ENCODE data around the gene HOXB5. TPM values are rescaled to one million over a fixed set of nuclear protein-coding genes. Genes with fewer than 3 reads are reported as not detected.

HOXB5 gene
- total and polyA plus RNA-seq, 11 donors: 0.04 to 1.0 (median 0.17) TPM; not detected in 6

- H3K4me3 ChIP-seq: peak overlapping the region in 5 of 12 donors; percentile 17 to 95 (median 69)
- peak overlapping the region; percentile 1 to 94 (median 88) for H3K27ac ChIP-seq
- no peaks in the 10 kb centered on the region for H3K9me3 ChIP-seq
- peaks cover 0 to 6% (median 0%) of the 10 kb centered on the region in 9 donors for H3K36me3 ChIP-seq
- H3K27me3 ChIP-seq: peaks cover 0 to 97% (median 56%) of the 10 kb centered on the region in 9 donors
- TF ChIP-seq POLR2A (IDR thresholded peaks at IDR 0.05) (no peak), CTCF (IDR thresholded peaks at IDR 0.05) (no peak)
- peaks cover 0 to 45% (median 16%) of the 10 kb centered on the region in 12 donors for H3K4me1 ChIP-seq
- DNase-seq: no peak
- intact Hi-C loops (cut with DNase I): no loop called here
- 85 to 97% (median 91%) methylated on average over 1 of the region's 1 CpG for WGBS, 4 donors
- no peak for ATAC-seq
These were observed 48.0 kb downstream of the HOXB5 start for GRCh38 chr17:48545539-48545938.

- WGBS, 4 donors: 21 to 29% (median 25%) methylated on average over 12 of the region's 12 CpGs
- no peak for TF ChIP-seq POLR2A (IDR thresholded peaks at IDR 0.05)
- TF ChIP-seq CTCF (IDR thresholded peaks at IDR 0.05): no peak
- Histone ChIP-seq H3K9me3 (no peaks in the 10 kb centered on the region), H3K27me3 (peaks cover 0 to 97% (median 53%) of the 10 kb centered on the region in 9 donors), H3K4me1 (peaks cover 0 to 46% (median 16%) of the 10 kb centered on the region in 12 donors), H3K4me3 (peak within 1 kb of the TSS; percentile 35 to 95 (median 67)), H3K36me3 (peaks cover 0 to 6% (median 0%) of the 10 kb centered on the region in 9 donors), H3K27ac (peak within 1 kb of the TSS; percentile 43 to 94 (median 88))
- intact Hi-C loops (cut with DNase I): no loop called here
- ATAC-seq (peak in 1 of 4 donors; percentile 26), DNase-seq (peak in 3 of 5 donors; percentile 52 to 64 (median 53))
These were observed 48.6 kb downstream of the HOXB5 start, which contains the start of gene HOXB2 for GRCh38 chr17:48545022-48545375. Gene HOXB2, minus strand, starts transcription at chr17:48545109. Its CDS starts 198 bp downstream, at chr17:48544911.

GRCh38 chr17:48544349-48545021, 49.1 kb downstream of the HOXB5 start:
- Histone ChIP-seq H3K36me3 (peaks cover 0 to 2% (median 0%) of the 10 kb centered on the region in 9 donors), H3K27ac (peak overlapping the region; percentile 43 to 94 (median 88)), H3K4me3 (peak overlapping the region; percentile 35 to 95 (median 67)), H3K27me3 (peaks cover 0 to 96% (median 52%) of the 10 kb centered on the region in 9 donors), H3K4me1 (peaks cover 0 to 46% (median 16%) of the 10 kb centered on the region in 12 donors), H3K9me3 (no peaks in the 10 kb centered on the region)
- intact Hi-C loops (cut with DNase I): loop anchor here in 3 of 10 donors (5.0 kb wide), 1 partner anchor 33 kb away; the partner anchor contains the start of gene HOXB4 (in 3 of the 3)
- DNase-seq (peak; percentile 80 to 91 (median 87)), ATAC-seq (peak; percentile 26 to 69 (median 67))
- TF ChIP-seq CTCF (IDR thresholded peaks at IDR 0.05): no peak
- TF ChIP-seq POLR2A (IDR thresholded peaks at IDR 0.05): peak in 1 of 2 donors; percentile 39
- 2 to 6% (median 5%) methylated on average over 29 to 38 of the region's 38 CpGs for whole genome bisulfite sequencing, 4 donors

GRCh38 chr17:48543854-48544348, 49.7 kb downstream of the HOXB5 start:
- ATAC-seq: peak in 3 of 4 donors; percentile 17 to 59 (median 41)
- TF ChIP-seq CTCF (IDR thresholded peaks at IDR 0.05) (no peak), POLR2A (IDR thresholded peaks at IDR 0.05) (no peak)
- H3K36me3 ChIP-seq: no peaks in the 10 kb centered on the region
- H3K27me3 ChIP-seq: peaks cover 0 to 95% (median 52%) of the 10 kb centered on the region in 9 donors
- H3K4me1 ChIP-seq: peaks cover 0 to 46% (median 16%) of the 10 kb centered on the region in 12 donors
- DNase-seq: peak in 1 of 5 donors; percentile 75
- intact Hi-C loops (cut with DNase I): loop anchor here in 3 of 10 donors (5.0 kb wide), 1 partner anchor 33 kb away; the partner anchor contains the start of gene HOXB4 (in 3 of the 3)
- WGBS, 4 donors: 3 to 5% (median 4%) methylated on average over 20 of the region's 20 CpGs
- no peaks in the 10 kb centered on the region for H3K9me3 ChIP-seq
- peak overlapping the region; percentile 35 to 95 (median 67) for H3K4me3 ChIP-seq
- H3K27ac ChIP-seq: peak overlapping the region; percentile 43 to 94 (median 88)
